SHP77 treated with DMSO at 0.1 percent for 48 hours (cell line): ENCODE measurements around the gene SOD1.
"Not testable (repeated sequence)": the region's sequence is repeated elsewhere in the genome, so short reads cannot be mapped to it uniquely, and the experiment has no call there.

Source experiments
- DNase-seq: peaks from one replicate; lab custom pipeline; 2025; lab: John Stamatoyannopoulos, UW

SOD1 gene

DNA sequence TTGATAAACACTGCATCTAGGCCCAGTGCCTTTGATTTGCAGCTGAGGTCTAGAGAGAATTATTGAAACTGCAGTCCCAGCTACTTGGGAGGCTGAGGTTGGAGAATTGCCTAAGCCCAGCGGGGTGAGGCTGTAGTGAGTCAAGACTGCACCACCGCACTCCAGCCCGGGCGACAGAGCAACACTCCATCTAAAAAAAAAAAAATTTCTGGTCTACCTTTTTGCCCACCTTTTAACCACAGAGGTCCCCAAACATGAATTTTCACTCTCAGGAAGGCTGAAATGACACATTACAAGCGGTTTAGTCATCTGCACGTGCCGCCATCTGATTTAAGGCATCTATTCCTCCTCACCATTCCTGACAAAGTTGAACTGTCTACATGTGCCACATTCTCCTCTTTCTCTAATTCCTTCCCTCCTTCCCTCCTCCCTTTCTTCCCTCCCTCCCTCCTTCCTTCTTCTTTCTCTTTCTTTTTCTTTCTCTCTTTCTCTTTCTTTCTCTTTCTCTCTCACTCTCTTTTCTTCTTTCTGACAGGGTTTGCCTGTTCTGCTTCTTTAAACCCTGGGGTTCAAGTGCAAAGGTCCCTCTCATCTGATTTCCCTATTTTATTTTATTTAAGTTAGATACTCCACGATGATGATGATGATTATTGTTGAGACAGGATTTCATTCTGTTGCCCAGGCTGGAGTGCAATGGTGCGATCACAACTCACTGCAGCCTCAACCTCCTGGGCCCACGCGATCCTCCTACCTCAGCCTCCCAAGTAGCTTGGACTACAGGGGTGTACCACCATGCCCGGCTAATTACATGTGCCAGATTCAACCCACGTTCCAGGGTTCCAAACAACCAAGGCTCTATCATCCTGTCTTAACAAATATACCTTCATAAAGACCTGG lies 3.0 kb upstream of the SOD1 start:
- DNase-seq = no peak

DNA sequence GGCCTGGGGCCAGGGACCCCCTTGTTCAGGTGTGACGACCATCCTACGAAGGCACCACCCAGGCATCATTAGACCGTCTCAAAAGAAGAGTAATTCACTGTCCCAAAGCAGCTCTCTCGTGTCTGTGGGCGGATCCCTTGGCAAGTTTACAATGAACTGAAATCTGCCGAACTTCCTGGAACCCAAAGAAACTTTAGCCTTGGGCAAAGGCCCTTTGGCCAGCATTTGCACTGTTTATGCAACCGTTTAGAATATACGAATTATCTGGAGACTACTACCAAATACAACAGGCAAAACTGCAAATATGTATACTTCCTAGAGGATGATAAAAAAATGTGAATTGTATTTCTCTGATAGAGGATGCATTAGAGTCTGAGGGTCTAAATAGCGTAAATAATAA lies 1.4 kb upstream of the SOD1 start:
- DNase-seq = no peak

DNA sequence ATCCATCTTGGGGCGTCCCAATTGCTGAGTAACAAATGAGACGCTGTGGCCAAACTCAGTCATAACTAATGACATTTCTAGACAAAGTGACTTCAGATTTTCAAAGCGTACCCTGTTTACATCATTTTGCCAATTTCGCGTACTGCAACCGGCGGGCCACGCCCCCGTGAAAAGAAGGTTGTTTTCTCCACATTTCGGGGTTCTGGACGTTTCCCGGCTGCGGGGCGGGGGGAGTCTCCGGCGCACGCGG lies 282 bp upstream of the SOD1 start:
- no peak for DNase-seq

DNA sequence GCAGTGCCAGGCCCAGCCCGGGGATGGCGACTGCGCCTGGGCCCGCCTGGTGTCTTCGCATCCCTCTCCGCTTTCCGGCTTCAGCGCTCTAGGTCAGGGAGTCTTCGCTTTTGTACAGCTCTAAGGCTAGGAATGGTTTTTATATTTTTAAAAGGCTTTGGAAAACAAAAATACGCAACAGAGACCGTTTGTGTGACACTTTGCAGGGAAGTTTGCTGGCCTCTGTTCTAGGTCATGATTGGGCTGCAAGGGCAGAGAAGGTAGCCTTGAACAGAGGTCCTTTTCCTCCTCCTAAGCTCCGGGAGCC lies 719 bp downstream of the SOD1 start:
- DNase-seq = no peak

DNA sequence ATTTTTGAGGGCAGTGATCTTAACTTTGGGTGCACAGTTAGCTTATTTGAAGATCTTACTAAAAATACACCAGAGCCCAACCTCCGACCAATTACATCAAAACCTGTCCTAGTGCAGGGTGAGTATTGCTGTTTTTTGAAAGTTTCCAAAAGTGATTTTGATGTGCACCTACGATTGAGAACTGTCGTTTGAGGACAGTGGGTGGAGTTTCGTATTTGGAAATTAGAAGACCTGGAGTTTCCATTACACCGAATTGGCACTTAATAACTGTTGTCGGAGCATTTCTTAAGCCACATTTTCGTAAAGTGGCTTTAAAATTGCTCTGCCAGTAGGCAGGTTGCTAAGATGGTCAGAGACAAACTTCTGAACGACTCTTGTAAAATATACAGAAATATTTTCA lies 1.1 kb downstream of the SOD1 start:
- DNase-seq = no peak

DNA sequence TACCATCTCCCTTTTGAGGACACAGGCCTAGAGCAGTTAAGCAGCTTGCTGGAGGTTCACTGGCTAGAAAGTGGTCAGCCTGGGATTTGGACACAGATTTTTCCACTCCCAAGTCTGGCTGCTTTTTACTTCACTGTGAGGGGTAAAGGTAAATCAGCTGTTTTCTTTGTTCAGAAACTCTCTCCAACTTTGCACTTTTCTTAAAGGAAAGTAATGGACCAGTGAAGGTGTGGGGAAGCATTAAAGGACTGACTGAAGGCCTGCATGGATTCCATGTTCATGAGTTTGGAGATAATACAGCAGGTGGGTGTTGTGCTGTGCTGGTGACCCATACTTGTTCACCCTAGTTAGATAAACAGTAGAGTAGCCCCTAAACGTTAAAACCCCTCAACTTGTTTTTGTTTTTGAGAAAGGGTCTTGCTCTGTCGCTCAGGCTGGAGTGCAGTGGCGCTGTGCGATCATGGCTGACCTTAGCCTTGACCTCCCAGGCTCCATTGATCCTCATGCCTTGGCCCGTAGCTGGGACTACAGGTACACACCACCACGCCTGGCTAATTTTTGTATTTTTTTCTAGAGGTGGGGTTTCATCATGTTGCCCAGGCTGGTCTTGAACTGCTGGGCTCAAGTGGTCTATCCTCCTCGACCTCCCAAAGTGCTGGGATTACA lies 4.2 kb downstream of the SOD1 start:
- DNase-seq = no peak

DNA sequence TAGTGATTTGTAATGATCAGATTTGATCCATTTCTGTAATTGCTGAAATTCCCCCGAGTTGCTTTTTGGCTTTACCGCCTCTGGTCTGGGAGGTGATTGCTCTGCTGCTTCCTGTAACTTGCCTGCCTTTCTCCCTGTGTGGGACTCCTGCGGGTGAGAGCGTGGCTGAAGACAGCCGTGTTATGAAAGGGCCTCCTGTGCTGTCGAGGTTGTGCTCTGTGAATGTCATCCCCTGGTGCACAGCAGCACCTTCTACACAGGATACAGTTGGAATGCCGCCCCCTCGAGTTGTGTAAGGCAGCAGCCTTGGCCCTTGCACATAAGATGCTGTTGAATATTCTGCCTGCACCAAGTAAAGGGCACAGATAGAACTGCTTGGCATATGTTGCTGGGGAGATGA lies 5.9 kb downstream of the SOD1 start:
- DNase-seq = no peak

DNA sequence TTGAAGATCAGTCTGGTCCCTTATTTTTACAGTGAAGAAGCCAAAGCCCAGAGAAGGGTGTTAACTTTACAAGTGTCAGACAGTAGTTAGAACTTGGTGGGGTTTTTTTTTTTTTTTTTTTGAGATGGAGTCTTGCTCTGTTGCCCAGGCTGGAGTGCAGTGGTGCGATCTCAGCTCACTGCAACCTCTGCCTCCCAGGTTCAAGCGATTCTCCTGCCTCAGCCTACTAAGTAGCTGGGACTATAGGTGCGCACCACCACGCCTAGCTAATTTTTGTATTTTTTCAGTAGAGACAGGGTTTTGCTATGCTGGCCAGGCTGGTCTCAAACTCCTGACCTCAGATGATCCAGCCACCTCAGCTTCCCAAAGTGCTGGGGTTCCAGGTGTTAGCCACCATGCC lies 6.4 kb downstream of the SOD1 start:
- not testable (repeated sequence) for DNase-seq

DNA sequence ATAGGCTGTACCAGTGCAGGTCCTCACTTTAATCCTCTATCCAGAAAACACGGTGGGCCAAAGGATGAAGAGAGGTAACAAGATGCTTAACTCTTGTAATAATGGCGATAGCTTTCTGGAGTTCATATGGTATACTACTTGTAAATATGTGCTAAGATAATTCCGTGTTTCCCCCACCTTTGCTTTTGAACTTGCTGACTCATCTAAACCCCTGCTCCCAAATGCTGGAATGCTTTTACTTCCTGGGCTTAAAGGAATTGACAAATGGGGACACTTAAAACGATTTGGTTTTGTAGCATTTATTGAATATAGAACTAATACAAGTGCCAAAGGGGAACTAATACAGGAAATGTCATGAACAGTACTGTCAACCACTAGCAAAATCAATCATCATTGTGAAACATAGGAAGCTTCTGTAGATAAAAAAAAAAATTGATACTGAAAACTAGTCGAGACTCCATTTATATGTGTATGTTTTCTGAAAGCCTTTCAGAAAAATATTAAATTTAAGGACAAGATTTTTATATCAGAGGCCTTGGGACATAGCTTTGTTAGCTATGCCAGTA lies 7.0 kb downstream of the SOD1 start:
- DNase-seq = no peak

DNA sequence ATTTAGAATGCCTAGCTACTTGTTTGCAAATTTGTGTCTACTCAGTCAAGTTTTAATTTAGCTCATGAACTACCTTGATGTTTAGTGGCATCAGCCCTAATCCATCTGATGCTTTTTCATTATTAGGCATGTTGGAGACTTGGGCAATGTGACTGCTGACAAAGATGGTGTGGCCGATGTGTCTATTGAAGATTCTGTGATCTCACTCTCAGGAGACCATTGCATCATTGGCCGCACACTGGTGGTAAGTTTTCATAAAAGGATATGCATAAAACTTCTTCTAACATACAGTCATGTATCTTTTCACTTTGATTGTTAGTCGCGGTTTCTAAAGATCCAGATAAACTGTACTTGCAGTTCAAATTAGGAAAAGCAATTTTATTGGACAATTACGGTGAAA lies 7.6 kb downstream of the SOD1 start:
- no peak for DNase-seq

DNA sequence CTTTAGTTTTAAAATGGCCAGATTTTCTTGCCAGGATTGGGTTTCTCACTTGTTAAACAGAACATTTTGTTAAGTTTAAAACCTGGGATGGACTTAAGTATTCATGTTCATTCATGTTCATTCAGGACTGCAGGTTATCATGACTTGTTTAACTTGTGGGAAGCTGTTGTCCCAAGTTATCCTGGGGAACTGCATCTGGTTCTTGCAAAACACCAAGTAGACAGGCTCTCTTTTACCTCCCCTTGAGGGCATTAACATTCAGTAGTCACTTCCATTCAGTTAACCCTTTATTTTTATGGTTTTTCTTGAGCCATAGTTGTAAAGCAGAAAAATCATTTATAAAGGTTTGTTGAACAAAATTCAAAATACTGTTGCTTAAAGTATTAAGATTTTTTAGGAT lies 8.1 kb downstream of the SOD1 start:
- no peak for DNase-seq

DNA sequence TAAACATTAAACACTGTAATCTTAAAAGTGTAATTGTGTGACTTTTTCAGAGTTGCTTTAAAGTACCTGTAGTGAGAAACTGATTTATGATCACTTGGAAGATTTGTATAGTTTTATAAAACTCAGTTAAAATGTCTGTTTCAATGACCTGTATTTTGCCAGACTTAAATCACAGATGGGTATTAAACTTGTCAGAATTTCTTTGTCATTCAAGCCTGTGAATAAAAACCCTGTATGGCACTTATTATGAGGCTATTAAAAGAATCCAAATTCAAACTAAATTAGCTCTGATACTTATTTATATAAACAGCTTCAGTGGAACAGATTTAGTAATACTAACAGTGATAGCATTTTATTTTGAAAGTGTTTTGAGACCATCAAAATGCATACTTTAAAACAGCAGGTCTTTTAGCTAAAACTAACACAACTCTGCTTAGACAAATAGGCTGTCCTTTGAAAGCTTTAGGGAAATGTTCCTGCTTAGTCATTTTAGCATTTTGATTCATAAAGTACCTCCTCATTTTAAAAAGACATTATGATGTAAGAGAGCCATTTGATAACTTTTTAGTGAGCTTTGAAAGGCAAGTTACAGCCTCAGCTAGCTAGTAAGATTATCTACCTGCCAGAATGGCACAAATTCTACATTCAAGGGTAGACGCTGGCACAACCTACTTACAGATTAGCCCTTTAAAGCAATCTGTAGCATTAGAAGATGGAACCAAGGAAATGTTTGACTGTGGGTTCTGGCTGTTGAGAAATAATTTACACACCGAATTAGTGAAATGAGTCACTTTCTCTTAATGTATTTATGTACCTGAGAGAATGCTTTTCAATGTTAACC lies 9.4 kb downstream of the SOD1 start:
- no peak for DNase-seq

DNA sequence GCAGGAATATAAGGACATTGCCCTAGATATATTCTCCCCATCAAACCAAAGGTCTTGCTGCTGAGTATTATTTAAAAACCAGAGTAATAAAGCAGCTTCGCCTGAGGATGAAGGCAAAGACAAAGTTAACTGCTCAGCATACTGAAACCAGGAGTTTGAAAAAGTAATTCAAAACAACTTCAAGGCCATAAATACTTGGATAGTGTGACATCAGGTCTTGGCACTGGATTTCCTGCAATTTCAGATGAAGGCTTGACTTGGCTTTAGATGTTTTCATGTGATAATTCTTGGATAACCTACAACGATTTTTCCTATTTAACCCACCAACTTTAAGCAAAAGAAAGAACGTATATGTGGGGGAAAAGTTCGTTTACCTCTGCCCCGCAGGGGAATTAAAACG lies 10.6 kb downstream of the SOD1 start:
- DNase-seq = no peak

DNA sequence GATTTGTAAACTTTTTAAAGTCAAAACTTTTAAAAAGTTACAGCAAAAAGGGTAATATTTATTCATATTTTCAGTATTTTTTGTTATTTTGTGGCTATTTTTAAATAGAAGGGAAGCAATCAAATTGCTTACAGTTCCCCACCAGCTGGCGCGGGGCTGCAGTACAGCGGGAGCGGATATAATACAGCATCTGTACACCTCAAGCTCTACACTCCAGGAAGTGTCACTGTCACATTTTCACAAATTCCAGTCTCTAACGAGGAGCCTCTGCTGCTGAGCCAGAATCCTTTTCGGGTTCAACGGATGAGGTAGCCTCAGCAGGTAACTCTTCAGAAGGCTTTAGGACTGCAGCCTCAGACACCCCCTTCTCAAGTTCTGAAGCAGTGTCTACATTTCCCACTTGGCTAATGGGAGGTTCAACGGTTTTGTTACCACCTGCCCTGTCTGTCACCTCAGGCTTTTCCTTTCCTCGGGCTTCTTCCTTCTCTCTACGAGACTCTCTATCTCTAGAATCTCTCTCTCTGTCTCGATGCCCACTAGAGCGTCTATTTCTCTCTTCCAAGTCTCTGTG lies 11.7 kb downstream of the SOD1 start:
- DNase-seq = no peak

DNA sequence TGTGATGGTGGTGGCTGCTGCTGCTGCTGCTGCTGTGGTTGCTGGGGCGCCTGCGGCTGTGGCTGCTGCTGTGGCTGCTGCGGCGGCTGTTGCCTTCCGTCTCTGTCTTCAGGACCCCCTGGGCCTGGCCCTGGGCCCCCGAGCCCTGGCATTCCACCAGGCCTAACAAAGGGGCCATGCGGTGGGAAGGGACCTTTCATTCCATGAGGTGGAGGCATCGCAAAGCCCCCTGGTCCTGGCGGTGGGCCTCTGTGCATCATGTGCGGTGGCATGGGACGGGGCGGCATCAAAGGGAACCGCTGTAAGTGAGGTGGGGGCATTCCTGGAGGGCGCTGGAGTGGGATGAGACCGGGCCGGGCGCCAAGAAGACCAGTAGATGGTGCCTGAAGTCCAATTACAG lies 12.4 kb downstream of the SOD1 start:
- no peak for DNase-seq

DNA sequence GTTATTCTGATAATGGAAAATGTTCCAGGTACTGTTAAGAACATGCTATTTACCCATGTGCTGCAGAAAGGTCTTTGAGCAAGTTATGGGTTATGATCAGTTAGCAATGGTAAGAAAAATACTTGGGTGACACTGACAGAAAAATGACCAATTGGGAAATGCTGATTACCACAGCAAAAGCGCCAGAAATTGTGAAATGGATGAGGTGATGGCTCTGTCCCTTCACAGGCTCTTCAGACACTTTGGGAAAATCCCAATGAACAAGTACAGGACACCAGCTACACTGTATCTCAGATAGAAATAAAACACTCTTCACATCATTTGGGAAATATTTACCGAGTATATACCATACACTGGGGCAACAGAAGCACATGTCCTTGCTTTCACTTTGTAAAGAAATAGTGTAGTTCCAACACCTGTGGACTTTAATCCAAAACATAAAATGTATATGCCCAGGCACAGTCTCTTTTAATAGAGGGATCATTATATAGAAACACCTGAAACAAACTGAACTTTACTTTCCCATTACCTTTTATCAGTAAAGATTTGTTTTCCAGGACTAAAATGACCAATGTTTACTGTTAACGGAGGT lies 13.9 kb downstream of the SOD1 start:
- DNase-seq = no peak

DNA sequence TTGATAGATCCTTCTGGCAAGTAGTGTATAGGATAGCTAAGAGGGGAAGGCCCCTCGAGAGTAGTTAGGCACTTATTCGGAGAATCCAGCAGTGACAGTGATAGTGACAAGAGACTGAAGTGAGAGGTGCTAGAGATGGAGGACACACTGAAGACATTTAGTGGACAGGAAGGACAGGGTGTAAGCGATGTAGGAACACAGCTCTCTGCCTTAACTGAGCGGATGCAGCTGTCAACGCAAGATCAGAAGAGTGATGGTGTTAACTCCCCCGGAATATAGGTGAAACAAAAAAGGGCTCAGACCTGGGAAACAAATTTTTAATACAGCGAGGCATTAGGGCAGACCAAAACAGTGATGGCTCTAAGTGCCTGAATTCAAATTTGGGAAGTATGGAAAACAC lies 15.8 kb downstream of the SOD1 start:
- DNase-seq = no peak

DNA sequence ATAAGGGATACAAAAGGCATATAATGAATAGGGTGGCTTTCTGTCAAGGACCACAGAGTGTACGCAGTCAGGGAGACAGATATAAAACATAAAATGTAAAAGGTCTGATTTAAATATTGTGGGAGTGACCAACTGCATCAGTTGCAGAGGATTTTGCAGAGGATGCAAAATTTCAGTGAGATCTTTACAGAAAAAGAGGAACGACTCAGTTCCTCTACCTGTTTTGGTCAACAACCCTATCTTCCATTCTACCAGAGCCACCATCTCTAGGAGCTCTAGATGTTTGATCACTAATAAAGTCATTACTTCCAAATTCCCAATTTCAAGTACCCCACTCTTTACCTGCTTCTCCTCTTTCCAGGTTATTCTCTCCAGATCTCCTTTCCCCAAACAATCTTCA lies 16.5 kb downstream of the SOD1 start:
- no peak for DNase-seq

DNA sequence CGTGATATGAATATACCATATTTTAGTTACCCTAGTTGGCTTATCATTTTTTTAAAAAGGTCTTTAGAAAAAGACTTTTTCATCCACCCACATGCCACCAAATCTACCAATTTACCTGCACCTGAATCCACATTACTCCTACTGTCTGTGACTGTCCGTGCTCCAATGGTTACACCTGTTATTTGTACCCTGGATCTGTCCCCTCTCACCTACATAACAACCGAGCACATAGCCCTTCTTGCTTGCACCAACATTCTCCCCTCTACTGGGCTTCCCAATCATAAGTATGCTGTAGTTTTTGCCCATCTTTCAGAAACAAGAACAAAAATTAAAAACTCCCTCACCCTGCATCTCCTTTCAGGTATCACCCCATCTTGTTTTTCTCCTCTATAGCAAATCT lies 17.6 kb downstream of the SOD1 start:
- no peak for DNase-seq

DNA sequence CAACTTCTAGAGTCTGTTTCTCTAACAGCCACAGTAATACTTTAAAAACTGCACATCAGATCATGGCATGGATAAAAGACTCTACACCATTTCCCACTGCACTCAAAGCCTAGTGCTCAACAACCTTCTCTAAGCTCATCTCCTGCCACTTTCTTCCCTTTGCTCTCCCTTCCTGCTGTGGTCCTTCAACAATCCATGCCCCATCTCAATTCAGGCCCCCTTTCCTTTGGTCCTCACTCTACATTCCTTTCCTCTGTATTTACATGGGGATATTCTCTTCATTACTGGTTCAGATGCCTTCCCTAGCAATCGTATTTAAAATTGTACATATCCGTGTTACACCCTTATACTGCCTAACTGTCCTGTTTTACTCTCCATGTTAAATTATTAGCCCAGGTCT lies 19.0 kb downstream of the SOD1 start:
- DNase-seq = no peak

DNA sequence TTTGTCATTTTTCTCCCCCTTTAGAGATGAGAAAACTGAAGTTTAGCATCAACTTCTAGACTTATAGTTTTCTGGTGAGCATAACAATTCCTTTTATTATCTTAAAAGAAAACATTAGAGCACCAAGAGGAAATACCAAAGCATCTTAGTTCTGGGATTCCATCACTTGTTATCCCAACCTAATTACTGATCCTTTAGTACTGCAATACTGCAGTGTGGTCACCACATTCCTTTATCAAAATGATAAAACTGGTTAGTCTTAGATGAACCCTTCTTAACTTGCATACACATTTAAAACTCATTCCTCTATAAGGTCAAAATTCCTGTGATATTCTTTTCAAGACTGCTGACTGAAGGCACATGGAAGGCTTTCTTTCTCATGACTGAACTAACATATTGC lies 23.1 kb downstream of the SOD1 start:
- DNase-seq = no peak

DNA sequence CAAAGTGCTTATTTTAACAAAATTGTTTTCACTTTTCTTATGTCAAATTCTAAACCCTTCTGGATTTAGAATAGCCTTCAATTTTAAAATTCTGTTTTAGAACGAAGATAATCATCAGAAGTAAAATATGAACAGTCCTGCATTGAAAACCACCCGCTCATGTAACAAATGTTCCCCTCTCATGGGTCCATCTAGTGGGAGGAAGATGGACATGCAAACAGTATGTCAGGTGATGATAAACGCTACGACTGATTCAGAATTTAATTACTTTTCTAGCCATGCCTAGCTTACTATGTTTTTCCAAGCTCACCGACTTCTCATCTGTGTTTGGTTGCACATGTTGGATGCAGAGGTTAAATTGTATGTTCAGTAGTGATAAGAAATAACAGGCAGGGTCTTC lies 23.5 kb downstream of the SOD1 start:
- DNase-seq = no peak
